Common myeloid progenitor, CD34-positive (primary cell): ENCODE measurements around the gene FGF3.
A peak's percentile ranks its signal among the peaks of the same experiment; 100 is the strongest.

Experiments
- CTCF ChIA-PET: fragments of 350-600 bp; sonication (Branson Sonifier 250); formaldehyde crosslinking; loops from one replicate; lab custom pipeline; 2021; ENCODE audit warnings: antibody characterized with exemption; lab: Charles Lee
- POLR2A ChIA-PET: fragments of 350-600 bp; sonication (Branson Sonifier 250); formaldehyde crosslinking; loops from one replicate; lab custom pipeline; 2021; ENCODE audit warnings: antibody characterized with exemption; lab: Charles Lee
- DNase-seq, 3 donors: peaks; one replicate each; pipeline versions ENCODE4 v3.0.0 to v3.0.0-alpha.2; 2013
- H3K27ac ChIP-seq, 2 experiments: 1 replicate in 1 of 2; 2 replicates in 1 of 2; pipeline ENCODE4 v1.7.0; 2013; ENCODE audit warnings: inconsistent platforms in 2 of 2, low read length in 2 of 2, mild to moderate bottlenecking in 2 of 2, low read depth in 1 of 2, moderate library complexity in 1 of 2; ENCODE audit not compliant: severe bottlenecking in 2 of 2, insufficient read depth in 1 of 2, poor library complexity in 1 of 2
- H3K27me3 ChIP-seq, 5 experiments: replicated peaks in 2 of 5; 1 replicate in 3 of 5; 2 replicates in 2 of 5; pipeline versions ENCODE4 v1.6.1 to v1.7.0; 2013; ENCODE audit warnings: low read length in 4 of 5, mild to moderate bottlenecking in 2 of 5, moderate library complexity in 2 of 5, inconsistent platforms in 1 of 5; ENCODE audit not compliant: insufficient read depth in 5 of 5, control insufficient read depth in 4 of 5
- H3K36me3 ChIP-seq, 4 experiments: 1 replicate in 2 of 4; 2 replicates in 2 of 4; pipeline versions ENCODE4 v1.6.1 to v1.7.0; 2013; ENCODE audit warnings: low read length in 3 of 4, control low read depth in 1 of 4, mild to moderate bottlenecking in 1 of 4; ENCODE audit not compliant: control insufficient read depth in 4 of 4, insufficient read depth in 4 of 4
- H3K4me1 ChIP-seq, 4 experiments: 1 replicate in 3 of 4; 2 replicates in 1 of 4; pipeline versions ENCODE4 v1.6.1 to v1.7.1; 2013; ENCODE audit warnings: low read length in 3 of 4, mild to moderate bottlenecking in 3 of 4, control low read depth in 1 of 4, inconsistent platforms in 1 of 4, moderate library complexity in 1 of 4; ENCODE audit not compliant: control insufficient read depth in 4 of 4, insufficient read depth in 4 of 4; ENCODE audit errors: control extremely low read depth in 1 of 4
- H3K4me3 ChIP-seq, 7 experiments: 1 replicate in 4 of 7; 2 replicates in 3 of 7; pipeline versions ENCODE4 v1.5.1 to v1.7.0; 2013; ENCODE audit warnings: mild to moderate bottlenecking in 7 of 7, low read length in 6 of 7, moderate library complexity in 6 of 7, inconsistent platforms in 2 of 7, low read depth in 2 of 7, control low read depth in 1 of 7; ENCODE audit not compliant: insufficient read depth in 4 of 7, control insufficient read depth in 1 of 7; ENCODE audit errors: extremely low read depth in 1 of 7
- H3K9me3 ChIP-seq, 5 experiments: 1 replicate in 4 of 5; 2 replicates in 1 of 5; pipeline versions ENCODE4 v1.6.1 to v1.7.1; 2013; ENCODE audit warnings: low read length in 4 of 5, mild to moderate bottlenecking in 2 of 5, inconsistent platforms in 1 of 5, low read depth in 1 of 5, moderate library complexity in 1 of 5; ENCODE audit not compliant: control insufficient read depth in 4 of 5, insufficient read depth in 2 of 5; ENCODE audit errors: control extremely low read depth in 1 of 5
- WGBS: methylation state at CpG from one replicate; pipeline ENCODE4 v1.1.5; 2013; ENCODE audit not compliant: insufficient coverage; 5-methylcytosine and 5-hydroxymethylcytosine counted together

FGF3 gene

DNA sequence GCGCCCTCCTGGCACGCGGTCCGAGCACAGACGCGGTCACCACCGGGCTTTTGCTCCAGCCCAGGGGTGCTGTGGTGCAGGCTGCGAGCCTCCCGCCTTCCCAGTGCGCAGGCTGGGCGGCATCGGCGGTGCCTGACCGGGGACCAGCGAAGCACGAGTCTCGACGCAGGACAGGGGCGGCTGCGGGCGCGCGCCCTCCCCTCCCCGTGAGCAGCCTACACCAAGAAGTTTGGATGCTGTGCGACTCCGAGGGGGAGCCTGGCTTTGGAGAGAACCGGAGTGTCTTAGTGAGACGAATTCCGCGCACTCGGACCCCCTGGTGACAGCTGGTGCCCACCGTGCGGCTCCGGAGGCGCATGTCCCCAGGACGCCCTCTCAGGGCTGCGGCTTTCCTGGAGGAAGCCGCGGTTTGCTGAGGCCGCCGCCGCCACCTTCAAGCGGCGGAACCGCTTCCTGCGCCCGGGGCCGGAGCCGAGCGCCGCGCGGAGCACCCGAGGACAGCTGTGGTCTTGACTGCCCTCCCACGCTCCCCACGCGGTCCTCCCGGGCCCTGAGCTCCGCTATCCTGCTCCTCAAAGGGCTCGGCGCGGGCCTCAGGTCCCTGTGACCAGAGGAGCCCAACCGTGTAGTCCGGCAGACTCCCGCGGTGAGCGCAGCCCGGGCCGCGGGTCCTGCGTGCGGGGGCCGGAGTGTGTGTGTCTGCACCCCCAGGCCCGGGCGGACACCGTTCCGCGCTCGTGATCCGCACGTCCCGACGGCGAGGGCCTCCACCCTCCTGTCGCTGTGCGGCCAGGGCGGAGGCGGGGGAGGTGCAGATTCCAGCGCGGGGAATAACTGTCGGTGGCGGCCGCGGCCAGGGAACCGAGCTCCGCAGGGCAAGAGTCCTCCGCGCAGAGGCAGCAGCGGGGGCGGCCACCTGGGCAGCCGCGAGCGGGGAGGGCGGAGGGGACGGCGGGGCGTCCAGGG is 1.7 kb downstream of the FGF3 start:
- peak overlapping the region in 2 of 7 experiments; percentile 32 to 33 for H3K4me3 ChIP-seq
- POLR2A ChIA-PET = no interaction called here
- CTCF ChIA-PET = no interaction called here

DNA sequence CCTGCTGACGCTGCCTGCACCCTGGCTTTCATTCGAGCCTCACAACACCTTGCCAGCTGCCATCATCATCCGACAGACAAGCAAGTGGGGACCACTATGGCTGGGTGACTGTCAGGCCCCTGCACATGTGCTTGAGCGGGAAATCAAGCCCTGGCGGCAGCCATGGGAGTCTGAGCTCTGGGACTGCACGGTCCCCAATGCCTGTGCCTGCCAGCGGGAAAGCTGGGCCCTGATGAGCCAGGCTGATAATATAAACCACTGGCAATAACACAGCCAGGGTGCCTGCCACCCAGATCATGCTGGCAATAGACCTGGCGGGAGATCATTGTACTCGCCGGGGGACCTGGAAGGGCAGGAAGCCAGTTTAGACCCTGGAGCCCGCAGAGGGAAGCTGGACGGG is 2.5 kb downstream of the FGF3 start:
- CTCF ChIA-PET = no interaction called here
- Histone ChIP-seq H3K36me3 (no peaks in the 10 kb centered on the region), H3K27me3 (peaks cover 0 to 97% (median 35%) of the 10 kb centered on the region in 5 experiments), H3K9me3 (no peaks in the 10 kb centered on the region), H3K4me1 (peaks cover 0 to 17% (median 12%) of the 10 kb centered on the region in 4 experiments), H3K4me3 (no peak overlapping the region), H3K27ac (no peak overlapping the region)
- DNase-seq = no peak
- POLR2A ChIA-PET = no interaction called here
- 29% methylated on average over 7 of the region's 12 CpGs for WGBS

More for the DNA sequence above, 1.7 kb downstream of the FGF3 start:
- no peaks in the 10 kb centered on the region for H3K9me3 ChIP-seq
- peaks cover 0 to 17% (median 12%) of the 10 kb centered on the region in 4 experiments for H3K4me1 ChIP-seq
- WGBS = under 1% methylated on average over 84 of the region's 107 CpGs
- no peaks in the 10 kb centered on the region for H3K36me3 ChIP-seq
- H3K27ac ChIP-seq = no peak overlapping the region
- peaks cover 0 to 97% (median 37%) of the 10 kb centered on the region in 5 experiments for H3K27me3 ChIP-seq
- DNase-seq = peak; percentile 21 to 41 (median 29)

DNA sequence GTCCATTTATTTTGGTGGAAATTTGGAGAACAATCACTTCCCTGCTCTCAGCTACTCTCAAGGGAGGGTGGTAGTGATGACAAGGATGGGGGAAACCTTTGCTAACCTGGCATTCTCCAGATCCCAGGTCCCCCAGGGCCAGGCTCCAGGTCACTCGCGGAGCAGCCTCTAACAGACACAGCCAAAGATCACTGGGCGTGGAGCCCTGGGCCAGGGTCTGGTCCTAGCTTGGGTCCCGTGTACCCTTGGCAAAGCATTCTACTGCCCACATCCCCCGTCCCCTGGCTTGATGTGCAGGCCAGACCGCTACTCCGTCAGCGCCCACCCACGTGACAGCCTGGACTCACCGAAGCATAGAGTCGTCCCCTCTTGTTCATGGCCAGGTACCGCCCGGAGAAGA is 3.2 kb downstream of the FGF3 start:
- Histone ChIP-seq H3K4me1 (peaks cover 0 to 17% (median 12%) of the 10 kb centered on the region in 4 experiments), H3K4me3 (no peak overlapping the region), H3K36me3 (no peaks in the 10 kb centered on the region), H3K9me3 (no peaks in the 10 kb centered on the region), H3K27ac (no peak overlapping the region), H3K27me3 (peaks cover 0 to 93% (median 30%) of the 10 kb centered on the region in 5 experiments)
- CTCF ChIA-PET = no interaction called here
- POLR2A ChIA-PET = interaction anchor here (0.6 kb wide), 1 partner anchor 512 kb away, joined by 3 read pairs; no protein-coding TSS in a partner anchor
- WGBS = 79% methylated on average over 12 of the region's 13 CpGs
- DNase-seq = no peak

GRCh38 chr11:69814902-69815301 is 4.3 kb downstream of the FGF3 start:
- Histone ChIP-seq H3K4me1 (peaks cover 0 to 17% (median 12%) of the 10 kb centered on the region in 4 experiments), H3K36me3 (no peaks in the 10 kb centered on the region), H3K9me3 (no peaks in the 10 kb centered on the region), H3K4me3 (no peak overlapping the region), H3K27ac (no peak overlapping the region), H3K27me3 (peaks cover 0 to 93% (median 26%) of the 10 kb centered on the region in 5 experiments)
- ChIA-PET CTCF (no interaction called here), POLR2A (no interaction called here)
- no peak for DNase-seq

- H3K9me3 ChIP-seq = no peaks in the 10 kb centered on the region
- CTCF ChIA-PET = no interaction called here
- 70% methylated on average over 5 of the region's 7 CpGs for WGBS
- H3K27me3 ChIP-seq = peaks cover 0 to 93% (median 23%) of the 10 kb centered on the region in 5 experiments
- POLR2A ChIA-PET = no interaction called here
- H3K36me3 ChIP-seq = no peaks in the 10 kb centered on the region
- H3K4me1 ChIP-seq = peaks cover 0 to 17% (median 12%) of the 10 kb centered on the region in 4 experiments
- no peak overlapping the region for H3K4me3 ChIP-seq
- no peak overlapping the region for H3K27ac ChIP-seq
- DNase-seq = no peak
Measured at GRCh38 chr11:69814411-69814810, 4.8 kb downstream of the FGF3 start.

- no peaks in the 10 kb centered on the region for H3K9me3 ChIP-seq
- POLR2A ChIA-PET = no interaction called here
- H3K27ac ChIP-seq = no peak overlapping the region
- peaks cover 0 to 94% (median 23%) of the 10 kb centered on the region in 5 experiments for H3K27me3 ChIP-seq
- WGBS = 100% methylated on average over 2 of the region's 2 CpGs
- H3K4me1 ChIP-seq = peaks cover 0 to 17% (median 12%) of the 10 kb centered on the region in 4 experiments
- H3K36me3 ChIP-seq = no peaks in the 10 kb centered on the region
- DNase-seq = no peak
- CTCF ChIA-PET = no interaction called here
- H3K4me3 ChIP-seq = no peak overlapping the region
Measured at GRCh38 chr11:69813839-69814238, 5.4 kb downstream of the FGF3 start.

GRCh38 chr11:69812946-69813345 is 6.3 kb downstream of the FGF3 start:
- 73% methylated on average over 6 of the region's 10 CpGs for WGBS
- Histone ChIP-seq H3K4me1 (peaks cover 0 to 12% (median 9%) of the 10 kb centered on the region in 4 experiments), H3K4me3 (no peak overlapping the region), H3K27me3 (peaks cover 4 to 94% (median 25%) of the 10 kb centered on the region in 5 experiments), H3K36me3 (no peaks in the 10 kb centered on the region), H3K9me3 (no peaks in the 10 kb centered on the region), H3K27ac (no peak overlapping the region)
- DNase-seq = no peak
- CTCF ChIA-PET = no interaction called here
- POLR2A ChIA-PET = no interaction called here
